Ureter (tissue), 1 donor: ENCODE results near the gene TRAPPC10. TPM values are rescaled to one million over a fixed set of nuclear protein-coding genes. Genes with fewer than 3 reads are reported as not detected.
A peak's percentile ranks its signal among the peaks of the same experiment; 100 is the strongest.

ENCODE experiments used
- DNase-seq: peaks from one replicate; pipeline ENCODE4 v3.0.0-alpha.2; 2020; ENCODE audit warnings: low spot score
- total RNA-seq: library from RNA; stranded (reverse); gene quantifications from one replicate; pipeline ENCODE4 v1.2.4, GENCODE V29; 2023
- donor health status: DM: yes; HTN: yes; CAD: no.

The TRAPPC10 gene
- total RNA-seq, 1 donor from 2014 or later: 48.3 TPM

GRCh38 chr21:44067011-44067839, 55.1 kb downstream of the TRAPPC10 start:
- no peak for DNase-seq

GRCh38 chr21:44070391-44070790, 58.3 kb downstream of the TRAPPC10 start:
- no peak for DNase-seq

GRCh38 chr21:44071359-44072104, 59.4 kb downstream of the TRAPPC10 start:
- DNase-seq: no peak

- no peak for DNase-seq
Observed at GRCh38 chr21:44072111-44072510, 60.0 kb downstream of the TRAPPC10 start.

- DNase-seq: no peak
Observed at GRCh38 chr21:44074315-44074958, 62.3 kb downstream of the TRAPPC10 start.

- no peak for DNase-seq
Observed at GRCh38 chr21:44076316-44076715, 64.2 kb downstream of the TRAPPC10 start.

- DNase-seq: no peak
Observed at GRCh38 chr21:44078411-44078981, 66.4 kb downstream of the TRAPPC10 start.

GRCh38 chr21:44079446-44079845, 67.3 kb downstream of the TRAPPC10 start:
- no peak for DNase-seq

- no peak for DNase-seq
Observed at GRCh38 chr21:44079846-44080245, 67.7 kb downstream of the TRAPPC10 start.

GRCh38 chr21:44082648-44083440, 70.7 kb downstream of the TRAPPC10 start:
- DNase-seq: peak; percentile 58

GRCh38 chr21:44083631-44084291, 71.7 kb downstream of the TRAPPC10 start:
- peak; percentile 42 for DNase-seq

GRCh38 chr21:44084496-44085241, 72.6 kb downstream of the TRAPPC10 start:
- DNase-seq: peak; percentile 38

- DNase-seq: peak; percentile 34
Observed at GRCh38 chr21:44085491-44086321, 73.6 kb downstream of the TRAPPC10 start.

- DNase-seq: peak; percentile 37
Observed at GRCh38 chr21:44086636-44087425, 74.7 kb downstream of the TRAPPC10 start.

- DNase-seq: peak; percentile 41
Observed at GRCh38 chr21:44087426-44088400, 75.6 kb downstream of the TRAPPC10 start.

- no peak for DNase-seq
Observed at GRCh38 chr21:44088401-44088780, 76.3 kb downstream of the TRAPPC10 start.
